Activated CD4-positive, alpha-beta T cell treated with anti-CD3 and anti-CD28 coated beads, Interleukin-2, amount 10 ng/mL, durations not matched to agents 7 days and 5 days (primary cell): ENCODE data around the gene ACKR4. TPM values are rescaled to one million over a fixed set of nuclear protein-coding genes. Genes with fewer than 3 reads are reported as not detected.
"Not testable (repeated sequence)": the region's sequence is repeated elsewhere in the genome, so short reads cannot be mapped to it uniquely, and the experiment has no call there.

Source experiments
- CTCF ChIA-PET: fragments of 350-600 bp; sonication (Branson Sonifier 250); formaldehyde crosslinking; loops from one replicate; lab custom pipeline; 2021; ENCODE audit warnings: antibody characterized with exemption; lab: Charles Lee
- POLR2A ChIA-PET: fragments of 350-600 bp; sonication (Branson Sonifier 250); formaldehyde crosslinking; loops from one replicate; lab custom pipeline; 2021; ENCODE audit warnings: antibody characterized with exemption; lab: Charles Lee
- DNase-seq: peaks from one replicate; pipeline ENCODE4 v3.0.0-alpha.2; 2020
- H3K27ac Mint-ChIP-seq: one replicate; pipeline ENCODE4 v1.8.0; 2021; ENCODE audit warnings: mild to moderate bottlenecking, moderate library complexity, mixed read lengths
- H3K27me3 Mint-ChIP-seq: one replicate; pipeline ENCODE4 v1.8.0; 2021; ENCODE audit warnings: mixed read lengths
- H3K36me3 Mint-ChIP-seq: one replicate; pipeline ENCODE4 v1.8.0; 2021; ENCODE audit warnings: low read depth, mixed read lengths
- H3K4me1 Mint-ChIP-seq: one replicate; pipeline ENCODE4 v1.8.0; 2021; ENCODE audit warnings: mixed read lengths
- H3K4me3 Mint-ChIP-seq: one replicate; pipeline ENCODE4 v1.8.0; 2021; ENCODE audit warnings: mild to moderate bottlenecking, moderate library complexity, mixed read lengths
- H3K9me3 Mint-ChIP-seq: one replicate; pipeline ENCODE4 v1.8.0; 2021; ENCODE audit warnings: mixed read lengths
- total RNA-seq, 2 experiments: library from RNA; stranded (reverse); gene quantifications; one replicate each; pipeline ENCODE4 v1.2.3, GENCODE V29; 2021

The ACKR4 gene
- total RNA-seq, 2 experiments from 2014 or later: 0.10 TPM; not detected in 1

GRCh38 chr3:132600614-132601013, 3.5 kb downstream of the ACKR4 start:
- H3K36me3 Mint-ChIP-seq, POLR2A ChIA-PET, H3K9me3 Mint-ChIP-seq, H3K27me3 Mint-ChIP-seq, DNase-seq, H3K27ac Mint-ChIP-seq, H3K4me3 Mint-ChIP-seq, H3K4me1 Mint-ChIP-seq, CTCF ChIA-PET: not testable (repeated sequence)

- Mint-ChIP-seq H3K27me3 (no peaks in the 10 kb centered on the region), H3K36me3 (peaks cover 13% of the 10 kb centered on the region)
Observed at GRCh38 chr3:132605374-132605792, 8.3 kb downstream of the ACKR4 start.

GRCh38 chr3:132606085-132606484, 9.0 kb downstream of the ACKR4 start:
- H3K4me3 Mint-ChIP-seq: no peak overlapping the region
- peaks cover 13% of the 10 kb centered on the region for H3K36me3 Mint-ChIP-seq
- H3K9me3 Mint-ChIP-seq: no peaks in the 10 kb centered on the region
- no peak for DNase-seq
- no peaks in the 10 kb centered on the region for H3K27me3 Mint-ChIP-seq
- H3K27ac Mint-ChIP-seq: no peak overlapping the region
- ChIA-PET POLR2A (no interaction called here), CTCF (no interaction called here)
- H3K4me1 Mint-ChIP-seq: no peaks in the 10 kb centered on the region

More at GRCh38 chr3:132605374-132605792, 8.3 kb downstream of the ACKR4 start:
- no peak overlapping the region for H3K27ac Mint-ChIP-seq
- CTCF ChIA-PET: no interaction called here
- no peak overlapping the region for H3K4me3 Mint-ChIP-seq
- H3K9me3 Mint-ChIP-seq: no peaks in the 10 kb centered on the region
- no peak for DNase-seq
- POLR2A ChIA-PET: no interaction called here
- no peaks in the 10 kb centered on the region for H3K4me1 Mint-ChIP-seq

- POLR2A ChIA-PET, DNase-seq, H3K27ac Mint-ChIP-seq, H3K9me3 Mint-ChIP-seq, H3K4me1 Mint-ChIP-seq, H3K27me3 Mint-ChIP-seq, H3K4me3 Mint-ChIP-seq, CTCF ChIA-PET: not testable (repeated sequence)
- H3K36me3 Mint-ChIP-seq: peaks cover 13% of the 10 kb centered on the region
Observed at GRCh38 chr3:132606620-132607019, 9.6 kb downstream of the ACKR4 start.

GRCh38 chr3:132615301-132615700, 18.2 kb downstream of the ACKR4 start:
- H3K4me1 Mint-ChIP-seq, H3K27ac Mint-ChIP-seq, H3K4me3 Mint-ChIP-seq, H3K27me3 Mint-ChIP-seq, CTCF ChIA-PET, DNase-seq, POLR2A ChIA-PET: not testable (repeated sequence)
- Mint-ChIP-seq H3K9me3 (peaks cover 13% of the 10 kb centered on the region), H3K36me3 (peaks cover 22% of the 10 kb centered on the region)

- peaks cover 13% of the 10 kb centered on the region for H3K9me3 Mint-ChIP-seq
- POLR2A ChIA-PET: no interaction called here
- H3K27me3 Mint-ChIP-seq: no peaks in the 10 kb centered on the region
- CTCF ChIA-PET: no interaction called here
- H3K27ac Mint-ChIP-seq: no peak overlapping the region
- no peaks in the 10 kb centered on the region for H3K4me1 Mint-ChIP-seq
- H3K4me3 Mint-ChIP-seq: no peak overlapping the region
- H3K36me3 Mint-ChIP-seq: peaks cover 22% of the 10 kb centered on the region
- DNase-seq: no peak
Observed at GRCh38 chr3:132615881-132616280, 18.8 kb downstream of the ACKR4 start.

GRCh38 chr3:132616780-132617179, 19.7 kb downstream of the ACKR4 start:
- Mint-ChIP-seq H3K36me3 (peaks cover 20% of the 10 kb centered on the region), H3K27ac (no peak overlapping the region), H3K4me3 (no peak overlapping the region), H3K27me3 (no peaks in the 10 kb centered on the region), H3K4me1 (no peaks in the 10 kb centered on the region), H3K9me3 (peaks cover 13% of the 10 kb centered on the region)
- ChIA-PET POLR2A (no interaction called here), CTCF (no interaction called here)
- DNase-seq: no peak

GRCh38 chr3:132622148-132622547, 25.1 kb downstream of the ACKR4 start:
- H3K9me3 Mint-ChIP-seq: no peaks in the 10 kb centered on the region
- H3K4me3 Mint-ChIP-seq: no peak overlapping the region
- peaks cover 14% of the 10 kb centered on the region for H3K36me3 Mint-ChIP-seq
- POLR2A ChIA-PET: no interaction called here
- no peak overlapping the region for H3K27ac Mint-ChIP-seq
- DNase-seq: no peak
- no peaks in the 10 kb centered on the region for H3K27me3 Mint-ChIP-seq
- CTCF ChIA-PET: no interaction called here
- H3K4me1 Mint-ChIP-seq: peaks cover 2% of the 10 kb centered on the region

- CTCF ChIA-PET: interaction anchor here (1.3 kb wide), 1 partner anchor 13 kb away, joined by 4 read pairs; no protein-coding TSS in a partner anchor
- Mint-ChIP-seq H3K36me3 (peaks cover 9% of the 10 kb centered on the region), H3K4me3 (no peak overlapping the region), H3K9me3 (no peaks in the 10 kb centered on the region), H3K27me3 (no peaks in the 10 kb centered on the region), H3K4me1 (peaks cover 2% of the 10 kb centered on the region), H3K27ac (no peak overlapping the region)
- POLR2A ChIA-PET: no interaction called here
- DNase-seq: no peak
Observed at GRCh38 chr3:132622761-132623160, 25.7 kb downstream of the ACKR4 start.

- Mint-ChIP-seq H3K9me3 (no peaks in the 10 kb centered on the region), H3K36me3 (peaks cover 10% of the 10 kb centered on the region), H3K4me3 (no peak overlapping the region), H3K27ac (no peak overlapping the region), H3K4me1 (peaks cover 2% of the 10 kb centered on the region), H3K27me3 (no peaks in the 10 kb centered on the region)
- ChIA-PET POLR2A (no interaction called here), CTCF (interaction anchor here (1.3 kb wide), 1 partner anchor 12 kb away, joined by 4 read pairs; no protein-coding TSS in a partner anchor)
- DNase-seq: no peak
Observed at GRCh38 chr3:132623646-132624045, 26.6 kb downstream of the ACKR4 start.

GRCh38 chr3:132624790-132625189, 27.7 kb downstream of the ACKR4 start:
- Mint-ChIP-seq H3K4me3 (no peak overlapping the region), H3K27me3 (no peaks in the 10 kb centered on the region), H3K36me3 (peaks cover 10% of the 10 kb centered on the region), H3K4me1 (peaks cover 2% of the 10 kb centered on the region), H3K9me3 (no peaks in the 10 kb centered on the region), H3K27ac (no peak overlapping the region)
- CTCF ChIA-PET: no interaction called here
- POLR2A ChIA-PET: no interaction called here
- DNase-seq: no peak

GRCh38 chr3:132625613-132626012, 28.5 kb downstream of the ACKR4 start:
- CTCF ChIA-PET: interaction anchor here (1.2 to 1.5 kb wide), 3 partner anchors 10 to 72 kb away, joined by 3 to 4 read pairs (median 3); no protein-coding TSS in a partner anchor
- H3K36me3 Mint-ChIP-seq: peaks cover 10% of the 10 kb centered on the region

GRCh38 chr3:132626955-132627354, 29.9 kb downstream of the ACKR4 start:
- H3K27me3 Mint-ChIP-seq: no peaks in the 10 kb centered on the region
- no peak overlapping the region for H3K4me3 Mint-ChIP-seq
- POLR2A ChIA-PET: no interaction called here
- H3K36me3 Mint-ChIP-seq: peaks cover 10% of the 10 kb centered on the region
- CTCF ChIA-PET: no interaction called here
- peaks cover 1% of the 10 kb centered on the region for H3K4me1 Mint-ChIP-seq
- no peak for DNase-seq
- no peak overlapping the region for H3K27ac Mint-ChIP-seq
- H3K9me3 Mint-ChIP-seq: no peaks in the 10 kb centered on the region

More at GRCh38 chr3:132625613-132626012, 28.5 kb downstream of the ACKR4 start:
- H3K4me1 Mint-ChIP-seq: peaks cover 2% of the 10 kb centered on the region
- no peak for DNase-seq
- POLR2A ChIA-PET: interaction anchor here (0.7 kb wide), 1 partner anchor 208 kb away, joined by 3 read pairs; the partner anchor contains the start of gene DNAJC13
- H3K4me3 Mint-ChIP-seq: no peak overlapping the region
- no peaks in the 10 kb centered on the region for H3K27me3 Mint-ChIP-seq
- no peak overlapping the region for H3K27ac Mint-ChIP-seq
- H3K9me3 Mint-ChIP-seq: no peaks in the 10 kb centered on the region

- Mint-ChIP-seq H3K4me1 (no peaks in the 10 kb centered on the region), H3K36me3 (peaks cover 10% of the 10 kb centered on the region), H3K4me3 (no peak overlapping the region), H3K27me3 (no peaks in the 10 kb centered on the region), H3K9me3 (no peaks in the 10 kb centered on the region), H3K27ac (no peak overlapping the region)
- DNase-seq: no peak
- ChIA-PET POLR2A (no interaction called here), CTCF (no interaction called here)
Observed at GRCh38 chr3:132628157-132628556, 31.1 kb downstream of the ACKR4 start.
